HG02943 (cell line): ENCODE results near the gene CWF19L2.
"Not testable (repeated sequence)": the region's sequence is repeated elsewhere in the genome, so short reads cannot be mapped to it uniquely, and the experiment has no call there.

ENCODE experiments used
- ATAC-seq: cut with Tn5 transposase; IDR thresholded peaks from one replicate; pipeline ENCODE4 v1.9.1; 2021; ENCODE audit warnings: mild to moderate bottlenecking, low read depth, moderate library complexity; ENCODE audit not compliant: unreplicated experiment

Gene CWF19L2

DNA sequence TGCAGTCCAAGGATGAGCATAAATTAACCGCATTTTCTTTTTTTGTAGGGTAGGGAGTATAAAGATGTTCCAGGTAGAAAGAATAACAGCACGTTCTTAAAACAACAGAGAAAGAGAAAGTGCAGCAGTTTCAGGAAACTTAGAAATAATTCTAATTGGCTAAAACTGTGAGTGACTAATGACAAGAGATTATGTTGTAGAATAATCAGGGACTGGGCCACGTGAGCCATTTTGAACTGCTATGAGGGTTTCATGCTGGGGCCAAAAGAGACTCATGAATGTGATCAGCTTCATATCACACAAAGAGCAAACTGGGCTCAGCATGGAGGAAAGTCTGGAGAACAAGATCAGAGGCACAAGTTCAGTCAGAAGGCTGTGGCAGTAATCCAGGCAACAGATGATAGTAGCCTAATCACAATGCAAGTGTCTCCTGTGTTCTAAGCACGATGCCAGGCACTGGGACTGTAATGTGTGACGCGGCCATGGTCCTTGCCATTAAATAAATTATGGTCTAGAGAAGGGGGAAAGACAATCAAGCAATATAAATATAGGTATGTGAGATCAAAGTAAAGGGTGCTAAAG, 17.9 kb downstream of the CWF19L2 start:
- no peak for ATAC-seq

DNA sequence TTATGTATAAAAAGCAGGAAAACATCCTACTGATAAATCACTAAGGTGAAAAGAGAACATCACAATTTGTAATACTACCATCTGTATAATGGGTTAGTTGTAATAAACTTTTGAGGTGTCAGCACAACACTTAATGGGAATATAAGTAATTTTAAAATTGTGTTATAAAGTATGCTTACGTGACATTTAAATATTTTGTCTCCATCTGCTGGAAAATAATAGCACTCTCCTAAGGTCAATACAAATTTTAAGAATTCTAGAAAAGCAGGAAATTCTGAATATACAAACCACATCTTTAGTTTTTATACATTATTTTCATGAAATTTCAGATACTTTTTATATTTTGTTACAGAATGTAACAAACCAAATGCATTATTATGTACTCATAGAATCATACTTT, 19.5 kb downstream of the CWF19L2 start:
- ATAC-seq, result no peak

- no peak for ATAC-seq
Observed at GRCh38 chr11:107430525-107430924, 27.1 kb downstream of the CWF19L2 start.

GRCh38 chr11:107427569-107428180, 29.9 kb downstream of the CWF19L2 start:
- ATAC-seq, result no peak

GRCh38 chr11:107413352-107413751, 44.3 kb downstream of the CWF19L2 start:
- ATAC-seq, result no peak

DNA sequence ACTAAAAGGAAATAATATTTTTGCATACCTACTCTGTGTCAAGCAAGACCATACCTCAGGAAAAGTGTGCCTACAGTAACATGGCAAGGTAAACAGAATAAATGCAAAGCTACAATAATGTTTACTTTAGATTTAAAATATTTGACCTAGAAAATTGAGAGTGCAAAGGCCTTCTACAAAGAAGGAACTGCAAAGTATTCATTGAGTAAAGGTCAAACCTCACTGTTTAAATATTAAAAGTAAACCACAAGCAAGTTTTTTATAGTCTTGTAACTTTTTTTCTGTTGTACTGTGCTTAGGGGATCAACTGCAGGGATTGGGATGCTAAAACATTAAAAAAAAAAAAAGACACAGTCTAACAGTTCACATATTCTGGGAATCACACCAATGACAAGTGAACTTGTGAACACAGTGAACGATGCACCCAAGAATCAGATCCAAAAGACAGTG, 48.8 kb downstream of the CWF19L2 start:
- ATAC-seq, result no peak

DNA sequence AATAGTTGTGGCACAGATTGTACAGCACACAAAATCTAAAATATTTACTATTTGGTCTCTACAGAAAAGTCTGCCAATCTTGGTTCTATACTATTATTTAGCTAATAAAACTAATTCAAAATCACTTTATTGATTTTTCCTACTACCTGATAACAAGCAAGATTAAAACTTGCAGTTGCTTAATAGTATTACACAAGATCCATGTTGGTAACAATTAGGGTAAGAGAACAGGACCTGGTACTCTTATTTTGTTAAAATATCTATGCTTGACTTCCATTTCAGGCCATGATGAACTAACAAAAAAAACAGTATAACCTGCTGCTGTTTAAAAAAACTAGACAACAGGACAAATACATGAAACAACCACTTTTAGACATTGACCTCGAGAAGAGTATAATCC, 52.4 kb downstream of the CWF19L2 start:
- ATAC-seq, result no peak

DNA sequence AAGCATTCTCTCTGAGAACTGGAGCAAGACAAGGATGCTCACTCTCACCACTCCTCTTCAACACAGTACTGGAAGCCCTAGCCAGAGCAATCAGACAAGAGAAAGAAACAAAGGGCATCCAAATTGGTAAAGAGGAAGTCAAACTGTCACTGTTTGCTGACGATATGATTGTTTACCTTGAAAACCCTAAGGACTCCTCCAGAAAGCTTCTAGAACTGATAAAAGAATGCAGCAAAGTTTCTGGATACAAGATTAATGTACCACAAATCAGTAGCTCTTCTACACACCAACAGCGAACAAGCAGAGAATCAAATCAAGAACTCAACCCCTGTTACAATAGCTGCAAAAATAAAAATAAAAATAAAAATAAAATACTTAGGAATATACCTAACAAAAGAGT, 56.5 kb downstream of the CWF19L2 start:
- ATAC-seq, result not testable (repeated sequence)

DNA sequence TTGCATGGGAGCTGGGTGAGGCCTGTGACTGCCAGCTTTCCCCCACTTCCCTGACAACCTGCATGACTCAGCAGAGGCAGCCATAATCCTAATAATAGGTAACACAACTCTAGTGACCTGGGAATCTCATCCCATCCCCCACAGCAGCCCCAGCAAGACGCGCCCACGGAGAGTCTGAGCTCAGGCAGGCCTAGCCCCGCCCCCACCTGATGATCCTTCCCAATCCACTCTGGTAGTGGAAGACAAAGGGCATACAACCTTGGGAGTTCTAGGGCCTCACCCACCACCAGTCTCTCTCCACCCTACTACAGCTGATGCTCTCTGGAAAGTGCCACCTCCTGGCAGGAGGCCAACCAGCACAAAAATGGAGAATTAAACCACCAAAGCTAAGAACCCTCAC, 60.3 kb downstream of the CWF19L2 start:
- no peak for ATAC-seq

DNA sequence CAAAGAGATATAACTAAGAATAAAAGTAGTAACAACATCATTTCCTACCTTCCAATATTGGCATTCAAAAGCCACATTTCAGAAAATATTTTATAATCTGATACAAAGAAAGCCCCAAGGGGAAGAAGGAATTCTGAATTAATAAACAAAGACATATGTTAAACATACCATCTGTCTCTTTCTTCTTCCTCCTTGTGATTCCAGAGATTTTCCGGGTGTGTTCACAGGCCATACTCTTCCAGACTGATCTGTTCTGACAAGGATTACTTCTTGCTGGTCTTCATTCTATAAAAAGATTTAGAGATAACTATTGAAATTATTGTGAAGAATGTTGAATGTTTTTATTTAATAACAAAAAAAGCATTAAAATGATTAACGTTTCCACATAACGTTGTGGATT, 65.0 kb downstream of the CWF19L2 start:
- no peak for ATAC-seq

DNA sequence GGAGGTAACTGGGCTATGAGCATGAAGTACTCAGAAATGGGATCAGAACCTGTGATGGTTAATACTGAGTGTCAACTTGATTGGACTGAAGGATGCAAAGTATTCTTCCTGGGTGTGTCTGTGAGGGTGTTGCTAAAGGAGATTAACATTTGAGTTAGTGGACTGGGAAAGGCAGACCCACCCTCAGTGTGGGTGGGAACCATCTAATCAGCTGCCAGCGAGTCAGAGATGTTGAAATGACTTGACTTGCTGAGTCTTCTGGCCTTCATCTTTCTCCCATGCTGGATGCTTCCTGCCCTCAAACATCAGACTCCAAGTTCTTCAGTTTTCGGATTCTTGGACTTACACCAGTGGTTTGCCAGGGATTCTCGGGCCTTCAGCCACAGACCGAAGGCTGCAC, 66.9 kb downstream of the CWF19L2 start:
- not testable (repeated sequence) for ATAC-seq

- ATAC-seq, result no peak
Observed at GRCh38 chr11:107387666-107388065, 70.0 kb downstream of the CWF19L2 start.

DNA sequence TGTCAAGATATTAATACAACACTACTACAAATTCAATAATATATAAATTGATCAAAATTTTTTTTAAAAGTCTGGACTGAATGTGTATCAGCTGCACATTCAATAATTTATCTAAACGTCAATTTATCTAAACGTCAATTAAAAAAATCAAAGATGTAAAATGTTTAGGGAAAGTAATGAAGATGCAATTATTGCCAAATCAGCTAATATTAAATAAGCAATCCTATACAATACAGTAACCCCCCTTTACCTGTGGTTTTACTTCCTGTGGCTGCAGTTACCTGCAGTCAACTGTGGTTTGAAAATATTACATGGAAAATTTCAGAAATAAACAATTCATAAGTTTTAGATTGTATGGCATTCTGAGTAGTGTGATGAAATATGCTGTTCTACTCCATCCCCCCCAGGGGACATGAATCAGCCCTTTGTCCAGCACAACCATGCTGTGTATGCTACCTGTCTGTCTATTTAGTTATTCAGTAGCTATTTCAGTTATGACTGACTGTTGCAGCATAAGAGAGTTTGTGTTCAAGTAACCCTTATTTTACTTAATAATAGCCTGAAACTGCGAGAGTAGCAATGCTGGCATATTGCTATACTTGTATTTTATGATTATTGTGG, 72.2 kb downstream of the CWF19L2 start:
- no peak for ATAC-seq

DNA sequence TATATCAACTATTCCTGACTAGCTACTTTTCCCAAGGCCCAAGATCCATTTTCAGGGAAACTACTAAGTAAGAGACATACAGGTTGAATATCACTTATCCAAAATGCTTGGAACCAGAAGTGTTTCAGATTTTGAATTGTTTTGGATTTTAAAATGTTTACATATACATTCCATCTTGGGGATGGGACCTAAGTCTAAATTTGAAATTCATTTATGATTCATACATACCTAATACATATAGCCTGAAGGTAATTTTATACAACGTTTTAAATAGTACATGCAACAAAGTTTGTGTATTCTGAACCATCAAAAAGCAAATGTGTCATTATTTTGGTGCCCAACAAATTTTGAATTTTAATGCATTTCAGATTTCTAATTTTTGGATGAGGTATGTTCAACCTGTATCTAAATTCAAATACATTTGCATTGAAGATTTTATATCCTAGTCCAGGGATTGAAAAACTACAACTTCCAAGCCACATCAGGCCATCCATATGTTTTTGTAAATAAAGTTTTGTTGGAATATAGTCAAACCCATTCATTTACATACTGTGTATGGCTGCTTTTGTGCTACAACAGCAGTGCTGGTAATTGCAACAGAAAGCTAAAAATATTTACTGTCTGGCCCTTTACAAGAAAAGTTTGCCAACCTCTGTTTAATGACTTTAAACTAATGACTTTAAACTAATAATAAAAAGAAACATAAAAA, 73.3 kb downstream of the CWF19L2 start:
- no peak for ATAC-seq

- ATAC-seq, result no peak
Observed at GRCh38 chr11:107372439-107372838, 85.2 kb downstream of the CWF19L2 start.

DNA sequence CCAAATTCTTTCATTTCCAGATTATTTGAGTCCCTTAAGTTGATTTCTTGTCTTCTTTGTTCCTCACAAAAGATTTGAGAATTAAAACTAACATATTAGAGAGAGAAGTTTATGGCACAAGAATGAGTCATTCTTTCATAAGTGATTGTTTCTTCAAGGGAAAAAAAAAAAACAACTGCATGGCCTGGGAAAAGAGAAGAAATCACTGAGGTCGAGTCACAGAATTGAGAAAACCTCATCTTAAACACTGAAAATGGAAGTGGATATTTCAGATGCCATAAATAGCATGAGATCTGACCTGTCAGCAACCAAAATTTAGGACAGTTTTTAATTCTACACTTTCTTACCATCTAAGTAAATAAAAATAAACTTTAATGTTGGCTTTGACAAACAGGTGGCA, 87.2 kb downstream of the CWF19L2 start:
- no peak for ATAC-seq

DNA sequence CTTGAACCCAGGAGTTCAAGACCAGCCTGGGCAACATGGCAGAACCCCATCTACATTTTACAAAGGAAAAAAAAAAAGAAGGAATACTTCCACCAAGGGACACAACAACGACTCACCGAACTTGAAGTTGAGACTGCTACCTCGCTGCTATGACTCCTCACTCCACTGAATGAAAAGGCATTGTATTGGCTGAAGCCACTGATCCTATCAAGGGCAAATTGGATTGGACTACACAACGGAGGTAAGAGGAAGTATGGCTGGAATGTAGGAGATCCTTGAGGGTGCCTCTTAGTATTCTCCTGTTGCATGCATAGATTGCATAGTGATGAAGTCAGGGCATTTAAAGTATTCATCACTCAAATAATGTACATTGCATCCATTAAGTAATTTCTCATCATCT, 97.9 kb downstream of the CWF19L2 start:
- no peak for ATAC-seq

GRCh38 chr11:107357877-107358276, 99.7 kb downstream of the CWF19L2 start:
- ATAC-seq, result no peak

GRCh38 chr11:107354780-107355179, 102.8 kb downstream of the CWF19L2 start:
- ATAC-seq, result no peak

- no peak for ATAC-seq
Observed at GRCh38 chr11:107337917-107338316, 119.7 kb downstream of the CWF19L2 start.

- no peak for ATAC-seq
Observed at GRCh38 chr11:107331728-107332127, 125.9 kb downstream of the CWF19L2 start.

DNA sequence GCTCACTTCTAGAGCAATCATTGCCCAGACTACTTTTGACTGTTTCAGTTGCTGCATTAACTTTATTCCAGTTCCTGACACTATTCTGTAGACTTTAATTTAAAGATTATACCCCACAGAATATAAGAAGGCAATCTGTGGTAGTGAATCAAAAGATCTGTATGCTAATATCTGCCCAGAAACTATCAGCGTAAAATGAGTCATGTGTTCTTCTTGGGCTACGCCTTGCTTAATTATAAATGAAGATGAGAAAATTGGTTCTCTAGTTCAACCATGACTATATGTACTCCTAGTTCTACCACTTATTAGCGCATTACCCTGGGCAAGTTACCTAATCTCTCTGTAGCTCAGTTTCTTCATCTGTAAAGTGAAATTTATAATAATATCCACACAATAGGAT, 128.5 kb downstream of the CWF19L2 start:
- no peak for ATAC-seq
